Colonic mucosa (tissue), 4 donors: Measurements from ENCODE around the gene TTC28. TPM values are rescaled to one million over a fixed set of nuclear protein-coding genes. Genes with fewer than 3 reads are reported as not detected.

Experiments used
- DNase-seq: peaks from one replicate; pipeline ENCODE4 v3.0.0-alpha.2; 2020
- H3K27ac ChIP-seq: fragments of 200-600 bp; one replicate; pipeline ENCODE4 v1.8.0; 2021
- H3K27me3 ChIP-seq: fragments of 200-600 bp; one replicate; pipeline ENCODE4 v1.8.0; 2021
- H3K36me3 ChIP-seq: fragments of 200-600 bp; one replicate; pipeline ENCODE4 v1.8.0; 2021
- H3K4me1 ChIP-seq: fragments of 200-600 bp; one replicate; pipeline ENCODE4 v1.8.0; 2021; ENCODE audit warnings: mild to moderate bottlenecking
- H3K4me3 ChIP-seq: fragments of 200-600 bp; one replicate; pipeline ENCODE4 v1.8.0; 2021
- H3K9ac ChIP-seq, 2 donors: one replicate each; pipeline ENCODE4 v1.7.0; 2013; ENCODE audit warnings: control low read depth in 2 of 2, low read depth in 2 of 2, low read length in 2 of 2
- H3K9me3 ChIP-seq: fragments of 200-600 bp; one replicate; pipeline ENCODE4 v1.8.0; 2021
- CTCF ChIP-seq: fragments of 200-600 bp; IDR thresholded peaks from one replicate; pipeline ENCODE4 v1.8.0; 2022; ENCODE audit warnings: antibody characterized with exemption, mild to moderate bottlenecking
- intact Hi-C: fragments of 100-400 bp; cut with DNase I; formaldehyde crosslinking; loops from one replicate; pipeline ENCODE4 v1.14.1; 2022
- total RNA-seq, 2 donors: library from RNA; stranded (reverse); fragmentation: NEBNext Ultra II Directional in 1 of 2; extraction: Animal tissue kit (Norgen Biotek cat#: 25700) in 1 of 2; gene quantifications; one replicate each; pipeline ENCODE4 v1.2.1, GENCODE V29; 2021
- donor health status: healthy.
- donor health status: DM: no; HTN: no; CAD: no.
- donor health status: DM: no; HTN: no; CAD: no.

The TTC28 gene
- total RNA-seq, 2 donors from 2014 or later: 6.6 to 9.2 TPM

- Histone ChIP-seq H3K9me3 (no peaks in the 10 kb centered on the region), H3K4me3 (no peak overlapping the region), H3K27me3 (no peaks in the 10 kb centered on the region), H3K36me3 (no peaks in the 10 kb centered on the region), H3K9ac (no peak overlapping the region), H3K4me1 (no peaks in the 10 kb centered on the region), H3K27ac (no peak overlapping the region)
- no peak for TF ChIP-seq CTCF
- DNase-seq: no peak
- intact Hi-C loops: no loop called here
Observed at GRCh38 chr22:28630177-28630574, 49.5 kb downstream of the TTC28 start.

- Histone ChIP-seq H3K36me3 (no peaks in the 10 kb centered on the region), H3K27ac (no peak overlapping the region), H3K27me3 (no peaks in the 10 kb centered on the region), H3K9me3 (no peaks in the 10 kb centered on the region), H3K4me3 (no peak overlapping the region), H3K9ac (no peak overlapping the region), H3K4me1 (no peaks in the 10 kb centered on the region)
- intact Hi-C loops: no loop called here
- no peak for DNase-seq
- no peak for TF ChIP-seq CTCF
Observed at GRCh38 chr22:28629420-28630176, 50.0 kb downstream of the TTC28 start.

GRCh38 chr22:28628766-28629165, 50.9 kb downstream of the TTC28 start:
- no peaks in the 10 kb centered on the region for H3K27me3 ChIP-seq
- no peak overlapping the region for H3K4me3 ChIP-seq
- intact Hi-C loops: no loop called here
- H3K9me3 ChIP-seq: no peaks in the 10 kb centered on the region
- DNase-seq: no peak
- no peaks in the 10 kb centered on the region for H3K36me3 ChIP-seq
- no peaks in the 10 kb centered on the region for H3K4me1 ChIP-seq
- no peak overlapping the region for H3K27ac ChIP-seq
- H3K9ac ChIP-seq: no peak overlapping the region
- TF ChIP-seq CTCF: no peak

GRCh38 chr22:28627791-28628190, 51.8 kb downstream of the TTC28 start:
- Histone ChIP-seq H3K36me3 (no peaks in the 10 kb centered on the region), H3K9ac (no peak overlapping the region), H3K4me1 (no peaks in the 10 kb centered on the region), H3K4me3 (no peak overlapping the region), H3K9me3 (no peaks in the 10 kb centered on the region), H3K27ac (no peak overlapping the region), H3K27me3 (no peaks in the 10 kb centered on the region)
- no peak for TF ChIP-seq CTCF
- intact Hi-C loops: no loop called here
- DNase-seq: no peak

- no peaks in the 10 kb centered on the region for H3K27me3 ChIP-seq
- intact Hi-C loops: no loop called here
- no peaks in the 10 kb centered on the region for H3K9me3 ChIP-seq
- no peak overlapping the region for H3K4me3 ChIP-seq
- H3K9ac ChIP-seq: no peak overlapping the region
- H3K4me1 ChIP-seq: no peaks in the 10 kb centered on the region
- no peaks in the 10 kb centered on the region for H3K36me3 ChIP-seq
- DNase-seq: no peak
- H3K27ac ChIP-seq: no peak overlapping the region
- no peak for TF ChIP-seq CTCF
Observed at GRCh38 chr22:28620244-28620922, 59.3 kb downstream of the TTC28 start.
